ENCODE measurements around the gene KRTAP10-11.

DNA sequence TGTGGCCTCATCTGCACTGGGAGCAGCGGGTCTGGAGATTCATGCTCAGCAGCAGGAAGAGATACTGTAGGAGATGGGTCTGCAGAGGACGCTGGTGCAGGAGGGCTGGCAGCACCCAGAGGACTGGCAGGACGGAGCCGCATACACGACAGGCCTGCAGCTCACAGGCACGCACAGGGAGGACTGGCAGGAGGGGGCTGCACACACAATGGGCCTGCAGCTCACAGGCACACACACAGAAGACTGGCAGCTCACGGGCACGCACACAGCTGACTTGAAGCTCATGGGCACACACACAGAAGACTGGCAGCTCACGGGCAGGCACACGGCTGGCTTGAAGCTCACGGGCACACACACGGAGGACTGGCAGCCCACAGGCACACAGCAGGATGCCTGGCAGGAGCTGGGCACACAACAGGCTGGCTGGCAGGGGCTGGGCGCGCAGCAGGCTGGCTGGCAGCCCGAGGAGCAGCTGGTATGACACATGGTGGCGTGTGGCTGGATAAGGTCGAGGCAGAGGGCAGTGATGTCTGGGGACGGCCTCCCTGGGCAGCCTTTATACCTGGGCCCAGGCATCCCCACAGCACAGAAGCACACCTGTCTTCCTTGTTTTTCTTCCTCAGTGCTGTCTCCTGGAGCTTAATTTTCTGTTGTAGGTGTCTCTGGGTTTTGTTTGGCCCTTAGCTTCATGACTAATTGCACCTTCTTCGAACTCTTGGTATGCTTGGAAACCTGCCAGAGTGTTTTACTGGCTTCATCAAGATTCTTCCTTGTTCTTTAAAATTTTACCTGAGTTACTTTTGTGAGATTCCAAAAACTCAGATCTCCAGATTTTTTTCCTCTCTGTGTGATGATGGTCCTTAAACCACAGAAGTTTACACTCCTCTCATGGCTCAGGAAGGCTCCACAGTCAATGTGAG lies 20.4 kb downstream of the KRTAP10-11 start, which contains the start of gene KRTAP12-2:
- TF ChIP-seq, protein P1, sequence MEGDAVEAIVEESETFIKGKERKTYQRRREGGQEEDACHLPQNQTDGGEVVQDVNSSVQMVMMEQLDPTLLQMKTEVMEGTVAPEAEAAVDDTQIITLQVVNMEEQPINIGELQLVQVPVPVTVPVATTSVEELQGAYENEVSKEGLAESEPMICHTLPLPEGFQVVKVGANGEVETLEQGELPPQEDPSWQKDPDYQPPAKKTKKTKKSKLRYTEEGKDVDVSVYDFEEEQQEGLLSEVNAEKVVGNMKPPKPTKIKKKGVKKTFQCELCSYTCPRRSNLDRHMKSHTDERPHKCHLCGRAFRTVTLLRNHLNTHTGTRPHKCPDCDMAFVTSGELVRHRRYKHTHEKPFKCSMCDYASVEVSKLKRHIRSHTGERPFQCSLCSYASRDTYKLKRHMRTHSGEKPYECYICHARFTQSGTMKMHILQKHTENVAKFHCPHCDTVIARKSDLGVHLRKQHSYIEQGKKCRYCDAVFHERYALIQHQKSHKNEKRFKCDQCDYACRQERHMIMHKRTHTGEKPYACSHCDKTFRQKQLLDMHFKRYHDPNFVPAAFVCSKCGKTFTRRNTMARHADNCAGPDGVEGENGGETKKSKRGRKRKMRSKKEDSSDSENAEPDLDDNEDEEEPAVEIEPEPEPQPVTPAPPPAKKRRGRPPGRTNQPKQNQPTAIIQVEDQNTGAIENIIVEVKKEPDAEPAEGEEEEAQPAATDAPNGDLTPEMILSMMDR (conservative IDR thresholded peaks at IDR 0.05 in 1 of 2, IDR thresholded peaks at IDR 0.05 in 1 of 2; ENCODE audit: extremely low read depth in 1 of 2, insufficient read depth in 1 of 2, low read depth in 1 of 2, low read length in 2 of 2), result no peak
- TF ChIP-seq EZH2 (IDR thresholded peaks at IDR 0.05; ENCODE audit: borderline replicate concordance, low read length), result no peak

All from mammary epithelial cell (primary cell).